Measurements from ENCODE around the gene JAKMIP2. TPM values are rescaled to one million over a fixed set of nuclear protein-coding genes. Genes with fewer than 3 reads are reported as not detected.
"Not testable (repeated sequence)": the region's sequence is repeated elsewhere in the genome, so short reads cannot be mapped to it uniquely, and the experiment has no call there.

Gene JAKMIP2
- total RNA-seq, 1 donor from 2014 or later, result 2.0 TPM

DNA sequence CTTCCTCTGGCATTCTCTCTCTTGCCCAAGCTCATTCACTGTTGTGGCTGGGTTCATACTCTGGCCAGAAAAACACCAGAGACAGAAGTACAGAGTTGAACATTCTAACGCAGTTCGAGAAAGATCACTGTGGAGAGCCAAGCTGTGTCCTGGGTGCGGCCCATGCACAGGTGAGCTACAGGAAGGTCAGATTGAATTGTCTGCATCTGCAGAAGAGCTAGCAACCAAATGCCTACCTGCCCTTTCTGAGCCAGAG is 145.9 kb downstream of the JAKMIP2 start:
- intact Hi-C loops (cut with micrococcal nuclease), result no loop called here
- Mint-ChIP-seq H3K4me1 (no peaks in the 10 kb centered on the region), H3K9me3 (no peaks in the 10 kb centered on the region), H3K4me3 (no peak overlapping the region), H3K27ac (no peak overlapping the region), H3K27me3 (no peaks in the 10 kb centered on the region), H3K36me3 (ENCODE audit: low read depth) (peaks cover 4% of the 10 kb centered on the region)
- ATAC-seq (ENCODE audit: low read depth) (no peak), DNase-seq (no peak)
- CTCF ChIA-PET, result interaction anchor here (1.6 kb wide), 1 partner anchor 9 kb away, joined by 4 read pairs; no protein-coding TSS in a partner anchor
- POLR2A ChIA-PET, result no interaction called here
- TF ChIP-seq, protein P1, sequence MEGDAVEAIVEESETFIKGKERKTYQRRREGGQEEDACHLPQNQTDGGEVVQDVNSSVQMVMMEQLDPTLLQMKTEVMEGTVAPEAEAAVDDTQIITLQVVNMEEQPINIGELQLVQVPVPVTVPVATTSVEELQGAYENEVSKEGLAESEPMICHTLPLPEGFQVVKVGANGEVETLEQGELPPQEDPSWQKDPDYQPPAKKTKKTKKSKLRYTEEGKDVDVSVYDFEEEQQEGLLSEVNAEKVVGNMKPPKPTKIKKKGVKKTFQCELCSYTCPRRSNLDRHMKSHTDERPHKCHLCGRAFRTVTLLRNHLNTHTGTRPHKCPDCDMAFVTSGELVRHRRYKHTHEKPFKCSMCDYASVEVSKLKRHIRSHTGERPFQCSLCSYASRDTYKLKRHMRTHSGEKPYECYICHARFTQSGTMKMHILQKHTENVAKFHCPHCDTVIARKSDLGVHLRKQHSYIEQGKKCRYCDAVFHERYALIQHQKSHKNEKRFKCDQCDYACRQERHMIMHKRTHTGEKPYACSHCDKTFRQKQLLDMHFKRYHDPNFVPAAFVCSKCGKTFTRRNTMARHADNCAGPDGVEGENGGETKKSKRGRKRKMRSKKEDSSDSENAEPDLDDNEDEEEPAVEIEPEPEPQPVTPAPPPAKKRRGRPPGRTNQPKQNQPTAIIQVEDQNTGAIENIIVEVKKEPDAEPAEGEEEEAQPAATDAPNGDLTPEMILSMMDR (IDR thresholded peaks at IDR 0.05), result no peak

DNA sequence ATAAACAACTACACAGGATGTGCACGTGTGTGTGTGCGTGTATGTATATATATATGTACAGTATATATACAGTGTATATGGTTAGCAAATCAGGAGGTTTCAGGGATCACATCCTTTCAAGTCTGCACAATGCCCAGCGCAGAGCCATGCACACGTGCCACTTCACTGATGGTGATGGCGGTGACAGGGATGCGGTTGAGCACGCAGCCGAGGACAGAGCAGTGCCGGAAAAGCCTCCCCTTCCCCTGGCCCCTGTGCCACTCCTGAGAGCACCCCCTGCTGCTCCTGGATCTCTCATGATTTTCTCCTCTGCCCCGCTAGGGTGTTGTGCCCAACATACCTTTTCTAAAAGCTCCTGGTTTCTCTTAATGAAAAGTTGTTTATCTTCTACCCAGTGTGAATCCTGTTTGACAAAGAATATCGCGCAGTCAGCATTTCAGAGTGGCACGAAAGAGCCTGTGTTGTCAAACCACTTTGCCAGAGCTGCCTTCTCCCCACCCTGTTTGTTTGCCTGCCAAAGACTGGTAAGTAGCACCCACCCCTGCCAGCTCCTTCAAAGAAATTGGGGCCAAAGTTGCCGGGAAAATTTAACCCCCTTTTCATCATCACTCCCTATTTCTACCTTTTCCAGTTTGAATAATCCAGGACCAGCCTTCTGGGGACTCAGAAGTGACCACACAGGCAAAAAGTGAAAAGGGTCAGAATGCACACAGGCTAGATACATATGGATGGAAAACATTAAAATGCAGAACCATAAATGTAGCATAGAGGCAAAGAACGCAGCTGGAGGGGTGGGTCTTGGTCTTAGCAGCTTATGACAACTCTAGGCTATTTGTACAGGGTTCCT is 146.4 kb downstream of the JAKMIP2 start:
- intact Hi-C loops (cut with micrococcal nuclease), result no loop called here
- no peaks in the 10 kb centered on the region for H3K4me1 Mint-ChIP-seq
- peaks cover 3% of the 10 kb centered on the region for H3K36me3 Mint-ChIP-seq (ENCODE audit: low read depth)
- no peak for DNase-seq
- TF ChIP-seq, protein P1 (IDR thresholded peaks at IDR 0.05), result no peak
- no peaks in the 10 kb centered on the region for H3K27me3 Mint-ChIP-seq
- H3K4me3 Mint-ChIP-seq, result no peak overlapping the region
- CTCF ChIA-PET, result interaction anchor here (1.5 to 1.6 kb wide), 2 partner anchors 8 to 187 kb away, joined by 4 read pairs; no protein-coding TSS in a partner anchor
- no peak for ATAC-seq (ENCODE audit: low read depth)
- H3K27ac Mint-ChIP-seq, result no peak overlapping the region
- no peaks in the 10 kb centered on the region for H3K9me3 Mint-ChIP-seq
- POLR2A ChIA-PET, result no interaction called here

DNA sequence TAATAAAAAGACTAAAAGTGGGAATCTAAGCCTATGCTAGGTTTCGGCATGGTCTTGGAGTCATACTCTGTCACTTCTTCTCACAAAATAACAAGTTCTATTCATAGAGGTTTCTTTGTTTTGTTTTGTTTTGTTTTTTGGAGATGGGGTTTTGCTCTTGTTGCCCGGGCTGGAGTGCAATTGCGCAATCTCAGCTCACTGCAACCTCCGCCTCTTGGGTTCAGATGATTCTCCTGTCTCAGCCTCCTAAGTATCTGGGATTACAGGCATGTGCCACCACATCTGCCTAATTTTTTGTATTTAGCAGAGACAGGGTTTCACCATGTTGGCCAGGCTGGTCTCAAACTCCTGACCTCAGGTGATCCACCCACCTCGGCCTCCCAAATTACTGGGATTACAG is 147.1 kb downstream of the JAKMIP2 start:
- H3K4me1 Mint-ChIP-seq; ATAC-seq (ENCODE audit: low read depth); H3K4me3 Mint-ChIP-seq; H3K27ac Mint-ChIP-seq; H3K9me3 Mint-ChIP-seq; POLR2A ChIA-PET; DNase-seq; H3K36me3 Mint-ChIP-seq (ENCODE audit: low read depth); intact Hi-C loops (cut with micrococcal nuclease); H3K27me3 Mint-ChIP-seq: not testable (repeated sequence)
- CTCF ChIA-PET, result interaction anchor here (1.5 kb wide), 1 partner anchor 187 kb away, joined by 4 read pairs; no protein-coding TSS in a partner anchor

DNA sequence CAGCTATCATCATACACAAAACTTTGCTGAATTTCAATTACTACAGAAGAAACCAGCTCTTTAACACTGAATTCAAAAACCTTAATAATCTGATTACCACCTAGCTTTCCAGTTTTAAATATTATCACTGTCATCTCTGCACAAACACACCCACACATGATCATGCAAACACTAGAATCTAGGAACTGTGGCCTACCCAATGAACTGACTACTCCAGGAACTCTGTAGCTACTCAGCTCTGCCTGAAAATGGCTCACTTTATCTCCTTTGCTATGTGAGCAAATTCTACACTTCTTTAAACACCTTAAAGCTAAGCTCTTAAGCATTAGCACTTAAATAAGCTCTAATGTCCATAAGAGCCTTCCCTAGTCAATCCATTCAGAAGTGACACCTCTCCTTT is 149.4 kb downstream of the JAKMIP2 start:
- Mint-ChIP-seq H3K9me3 (no peaks in the 10 kb centered on the region), H3K4me3 (no peak overlapping the region), H3K4me1 (no peaks in the 10 kb centered on the region), H3K36me3 (ENCODE audit: low read depth) (no peaks in the 10 kb centered on the region), H3K27me3 (no peaks in the 10 kb centered on the region), H3K27ac (no peak overlapping the region)
- ChIA-PET POLR2A (no interaction called here), CTCF (interaction anchor here (10.3 kb wide), 1 partner anchor 191 kb away, joined by 135 read pairs; no protein-coding TSS in a partner anchor)
- intact Hi-C loops (cut with micrococcal nuclease), result no loop called here
- no peak for ATAC-seq (ENCODE audit: low read depth)
- no peak for DNase-seq
- TF ChIP-seq, protein P1 (IDR thresholded peaks at IDR 0.05), result no peak

DNA sequence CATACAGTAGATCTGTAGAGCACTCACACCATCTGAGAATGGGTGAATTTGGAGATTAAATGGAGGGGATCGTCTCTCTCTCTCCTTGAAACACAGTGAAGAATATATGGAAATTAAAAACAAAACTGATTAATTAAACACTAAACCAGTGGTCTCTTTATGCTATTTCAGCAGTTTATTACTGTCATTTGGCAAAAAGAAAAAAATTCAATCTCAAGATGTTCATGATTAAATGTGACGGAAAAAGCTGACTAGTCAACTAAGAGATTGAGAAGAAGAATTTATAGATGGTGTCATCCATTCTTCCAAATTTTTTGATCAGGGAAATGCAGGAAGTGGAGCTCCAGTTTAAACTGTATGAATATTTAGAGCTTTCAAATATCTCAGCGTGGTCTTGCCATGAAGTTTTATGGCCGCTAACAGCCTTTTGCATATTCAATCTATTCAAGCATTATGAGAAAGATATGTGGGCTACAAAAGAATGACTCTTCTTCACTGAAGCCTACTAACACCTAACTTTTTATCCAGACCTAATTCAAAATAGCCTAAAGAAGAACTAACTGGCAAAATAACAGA is 151.0 kb downstream of the JAKMIP2 start:
- Mint-ChIP-seq H3K9me3 (no peaks in the 10 kb centered on the region), H3K36me3 (ENCODE audit: low read depth) (no peaks in the 10 kb centered on the region), H3K27me3 (no peaks in the 10 kb centered on the region), H3K4me1 (no peaks in the 10 kb centered on the region), H3K27ac (no peak overlapping the region), H3K4me3 (no peak overlapping the region)
- DNase-seq (no peak), ATAC-seq (ENCODE audit: low read depth) (no peak)
- CTCF ChIA-PET, result interaction anchor here (10.3 kb wide), 1 partner anchor 192 kb away, joined by 135 read pairs; no protein-coding TSS in a partner anchor
- TF ChIP-seq, protein P1 (IDR thresholded peaks at IDR 0.05), result no peak
- intact Hi-C loops (cut with micrococcal nuclease), result no loop called here
- POLR2A ChIA-PET, result no interaction called here

Data from activated B cell treated with CpG ODN at 0.5 μM for 24 hours (primary cell).